ENCODE data around the gene MAGI2.

Gene MAGI2

DNA sequence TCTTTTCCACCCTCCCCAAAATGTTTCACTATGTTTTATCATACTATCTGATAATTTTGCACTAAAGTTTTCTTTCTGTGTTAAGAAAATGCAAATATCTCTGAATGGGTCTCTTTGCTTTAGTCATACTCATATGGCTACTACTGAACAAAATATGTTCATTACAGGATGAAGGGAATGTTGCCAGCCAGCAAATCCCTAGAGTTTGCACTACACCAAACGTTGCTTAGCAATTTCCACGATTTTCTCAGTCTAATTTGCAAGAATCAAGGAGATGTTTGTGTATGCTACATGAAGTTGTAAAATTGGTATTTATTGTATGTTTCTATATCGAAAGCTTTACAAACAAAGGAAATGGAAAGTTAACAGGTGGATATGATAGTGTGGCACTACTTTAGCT lies 10.6 kb upstream of the MAGI2 start:
- Histone ChIP-seq H3K4me3 (ENCODE audit: low read length in 2 of 2) (no peak overlapping the region), H2BK5ac (ENCODE audit: low read length) (no peak overlapping the region), H3K79me1 (ENCODE audit: low read depth, low read length) (no peaks in the 10 kb centered on the region), H3K9me3 (replicated peaks in 1 of 2; ENCODE audit: control insufficient read depth in 2 of 2, insufficient read depth in 1 of 2, low read depth in 1 of 2, low read length in 2 of 2) (no peaks in the 10 kb centered on the region), H2AFZ (ENCODE audit: low read length) (no peak overlapping the region), H3K27ac (replicated peaks; ENCODE audit: low read length) (no peak overlapping the region), H3K9ac (ENCODE audit: low read depth, low read length, poor library complexity) (no peak overlapping the region), H2BK120ac (ENCODE audit: low read depth, low read length) (no peak overlapping the region), H2AK5ac (ENCODE audit: low read depth, low read length) (no peak overlapping the region), H3K4me1 (ENCODE audit: control insufficient read depth in 2 of 2, insufficient read depth in 1 of 2, low read depth in 1 of 2, low read length in 2 of 2) (no peaks in the 10 kb centered on the region), H3K4ac (ENCODE audit: low read length) (no peak overlapping the region), H2BK12ac (ENCODE audit: low read length) (no peak overlapping the region), H3K4me2 (ENCODE audit: insufficient read depth, low read length, poor library complexity, severe bottlenecking) (no peak overlapping the region), H3K23ac (ENCODE audit: low read depth, low read length, poor library complexity) (no peak overlapping the region), H3K36me3 (replicated peaks in 1 of 2; ENCODE audit: control insufficient read depth in 2 of 2, insufficient read depth in 2 of 2, low read length in 2 of 2) (peaks cover 3 to 40% of the 10 kb centered on the region in 2 donors), H3K14ac (ENCODE audit: low read length) (no peak overlapping the region), H4K91ac (ENCODE audit: low read depth, low read length, poor library complexity) (no peak overlapping the region), H3K27me3 (ENCODE audit: control insufficient read depth in 3 of 3, insufficient read depth in 3 of 3, low read depth in 1 of 3, low read length in 3 of 3) (no peaks in the 10 kb centered on the region), H2BK15ac (ENCODE audit: low read length) (no peak overlapping the region), H4K8ac (ENCODE audit: low read depth, low read length) (no peak overlapping the region), H3K18ac (ENCODE audit: low read length) (no peak overlapping the region)
- DNase-seq (ENCODE audit: low spot score) = no peak
- no CpG with 5 or more reads among the region's 3 CpGs for WGBS, 2 donors (ENCODE audit: extremely low coverage in 2 of 2, insufficient read length in 2 of 2, insufficient replicate concordance in 1 of 2)

DNA sequence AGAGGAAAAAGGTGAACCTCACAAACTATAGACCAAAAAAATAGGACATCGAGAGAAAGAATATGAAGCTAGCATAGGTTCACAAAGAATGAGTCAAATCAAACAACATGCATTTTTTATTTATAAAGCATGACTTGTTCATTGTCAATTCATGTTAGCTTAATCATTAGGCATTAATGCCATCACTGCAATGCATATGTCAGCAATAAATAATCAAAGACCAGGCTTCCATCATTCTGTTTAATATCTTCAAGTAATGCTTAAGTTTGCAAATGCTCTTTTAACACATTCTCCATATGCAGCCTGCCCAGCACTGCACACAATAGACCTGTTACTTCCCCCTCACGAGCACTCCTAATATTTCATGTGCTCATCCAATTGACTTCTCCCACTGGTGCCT lies 8.9 kb upstream of the MAGI2 start:
- no peak overlapping the region for H2BK12ac ChIP-seq (ENCODE audit: low read length)
- no peak overlapping the region for H2AK5ac ChIP-seq (ENCODE audit: low read depth, low read length)
- H3K4me2 ChIP-seq (ENCODE audit: insufficient read depth, low read length, poor library complexity, severe bottlenecking) = no peak overlapping the region
- no peak overlapping the region for H4K8ac ChIP-seq (ENCODE audit: low read depth, low read length)
- H3K4ac ChIP-seq (ENCODE audit: low read length) = no peak overlapping the region
- no peak overlapping the region for H3K14ac ChIP-seq (ENCODE audit: low read length)
- H4K91ac ChIP-seq (ENCODE audit: low read depth, low read length, poor library complexity) = no peak overlapping the region
- H2BK15ac ChIP-seq (ENCODE audit: low read length) = no peak overlapping the region
- H3K27ac ChIP-seq (replicated peaks; ENCODE audit: low read length) = no peak overlapping the region
- H3K9me3 ChIP-seq (replicated peaks in 1 of 2; ENCODE audit: control insufficient read depth in 2 of 2, insufficient read depth in 1 of 2, low read depth in 1 of 2, low read length in 2 of 2) = no peaks in the 10 kb centered on the region
- no peaks in the 10 kb centered on the region for H3K79me1 ChIP-seq (ENCODE audit: low read depth, low read length)
- H3K36me3 ChIP-seq (replicated peaks in 1 of 2; ENCODE audit: control insufficient read depth in 2 of 2, insufficient read depth in 2 of 2, low read length in 2 of 2) = peaks cover 3 to 57% of the 10 kb centered on the region in 2 donors
- no peaks in the 10 kb centered on the region for H3K27me3 ChIP-seq (ENCODE audit: control insufficient read depth in 3 of 3, insufficient read depth in 3 of 3, low read depth in 1 of 3, low read length in 3 of 3)
- no peak overlapping the region for H2BK120ac ChIP-seq (ENCODE audit: low read depth, low read length)
- H2BK5ac ChIP-seq (ENCODE audit: low read length) = no peak overlapping the region
- no peak for DNase-seq (ENCODE audit: low spot score)
- no peak overlapping the region for H3K18ac ChIP-seq (ENCODE audit: low read length)
- no peak overlapping the region for H3K4me3 ChIP-seq (ENCODE audit: low read length in 2 of 2)
- no peak overlapping the region for H3K9ac ChIP-seq (ENCODE audit: low read depth, low read length, poor library complexity)
- no CpG with 5 or more reads among the region's 2 CpGs for WGBS, 2 donors (ENCODE audit: extremely low coverage in 2 of 2, insufficient read length in 2 of 2, insufficient replicate concordance in 1 of 2)
- no peaks in the 10 kb centered on the region for H3K4me1 ChIP-seq (ENCODE audit: control insufficient read depth in 2 of 2, insufficient read depth in 1 of 2, low read depth in 1 of 2, low read length in 2 of 2)
- no peak overlapping the region for H3K23ac ChIP-seq (ENCODE audit: low read depth, low read length, poor library complexity)
- no peak overlapping the region for H2AFZ ChIP-seq (ENCODE audit: low read length)

DNA sequence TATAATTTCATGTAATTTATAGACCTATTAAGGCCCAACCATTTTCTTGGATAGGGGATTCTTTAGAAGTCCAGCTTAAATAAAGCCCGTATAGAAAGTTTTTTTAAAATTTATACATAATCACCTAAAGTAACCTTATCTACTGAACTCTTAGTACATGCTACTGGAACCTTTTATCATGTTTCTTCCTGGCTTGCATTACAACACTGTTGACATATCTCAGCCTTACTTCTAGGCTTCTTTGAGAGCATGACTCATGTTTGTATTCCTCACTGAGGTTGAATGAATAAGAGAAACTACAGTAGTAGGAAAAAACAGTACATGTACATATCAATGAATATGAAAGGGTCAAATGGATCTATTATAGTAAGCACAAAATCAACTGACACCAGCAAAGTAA lies 8.2 kb upstream of the MAGI2 start:
- Histone ChIP-seq H3K4me3 (ENCODE audit: low read length in 2 of 2) (no peak overlapping the region), H2BK5ac (ENCODE audit: low read length) (no peak overlapping the region), H2BK15ac (ENCODE audit: low read length) (no peak overlapping the region), H4K8ac (ENCODE audit: low read depth, low read length) (no peak overlapping the region), H3K14ac (ENCODE audit: low read length) (no peak overlapping the region), H3K4ac (ENCODE audit: low read length) (no peak overlapping the region), H3K4me2 (ENCODE audit: insufficient read depth, low read length, poor library complexity, severe bottlenecking) (no peak overlapping the region), H2BK12ac (ENCODE audit: low read length) (no peak overlapping the region), H4K91ac (ENCODE audit: low read depth, low read length, poor library complexity) (no peak overlapping the region), H2AK5ac (ENCODE audit: low read depth, low read length) (no peak overlapping the region), H3K4me1 (ENCODE audit: control insufficient read depth in 2 of 2, insufficient read depth in 1 of 2, low read depth in 1 of 2, low read length in 2 of 2) (no peaks in the 10 kb centered on the region), H2BK120ac (ENCODE audit: low read depth, low read length) (no peak overlapping the region), H3K27ac (replicated peaks; ENCODE audit: low read length) (no peak overlapping the region), H3K18ac (ENCODE audit: low read length) (no peak overlapping the region), H3K9me3 (replicated peaks in 1 of 2; ENCODE audit: control insufficient read depth in 2 of 2, insufficient read depth in 1 of 2, low read depth in 1 of 2, low read length in 2 of 2) (no peaks in the 10 kb centered on the region), H3K36me3 (replicated peaks in 1 of 2; ENCODE audit: control insufficient read depth in 2 of 2, insufficient read depth in 2 of 2, low read length in 2 of 2) (peaks cover 3 to 63% of the 10 kb centered on the region in 2 donors), H3K27me3 (ENCODE audit: control insufficient read depth in 3 of 3, insufficient read depth in 3 of 3, low read depth in 1 of 3, low read length in 3 of 3) (no peaks in the 10 kb centered on the region), H3K79me1 (ENCODE audit: low read depth, low read length) (no peaks in the 10 kb centered on the region), H2AFZ (ENCODE audit: low read length) (no peak overlapping the region), H3K23ac (ENCODE audit: low read depth, low read length, poor library complexity) (no peak overlapping the region), H3K9ac (ENCODE audit: low read depth, low read length, poor library complexity) (no peak overlapping the region)
- DNase-seq (ENCODE audit: low spot score) = no peak
- WGBS, 2 donors (ENCODE audit: extremely low coverage in 2 of 2, insufficient read length in 2 of 2, insufficient replicate concordance in 1 of 2) = no CpG with 5 or more reads among the region's 1 CpG

DNA sequence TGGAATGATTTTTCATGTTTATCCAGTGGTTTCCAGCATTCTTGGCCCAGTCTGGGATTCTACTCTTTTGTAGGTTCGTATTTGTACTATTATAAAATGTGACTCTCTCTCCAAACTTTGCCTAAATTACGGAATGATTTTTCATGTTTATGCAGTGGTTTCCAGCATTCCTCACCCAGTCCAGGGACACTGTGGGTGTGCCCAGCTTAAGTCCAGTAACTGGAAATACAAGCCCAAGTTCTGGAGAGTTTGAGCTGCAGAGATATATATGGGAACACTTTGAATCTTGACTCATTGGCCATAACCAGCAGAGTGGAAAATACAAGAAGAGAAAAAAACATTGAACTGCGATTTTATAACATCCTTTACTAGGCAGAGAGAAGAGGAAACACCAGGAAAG lies 5.9 kb upstream of the MAGI2 start:
- H3K14ac ChIP-seq (ENCODE audit: low read length) = no peak overlapping the region
- H4K91ac ChIP-seq (ENCODE audit: low read depth, low read length, poor library complexity) = no peak overlapping the region
- DNase-seq (ENCODE audit: low spot score) = no peak
- no peak overlapping the region for H2AK5ac ChIP-seq (ENCODE audit: low read depth, low read length)
- H2AFZ ChIP-seq (ENCODE audit: low read length) = no peak overlapping the region
- no peak overlapping the region for H4K8ac ChIP-seq (ENCODE audit: low read depth, low read length)
- no peak overlapping the region for H3K23ac ChIP-seq (ENCODE audit: low read depth, low read length, poor library complexity)
- peaks cover 0 to 2% of the 10 kb centered on the region in 2 donors for H3K4me1 ChIP-seq (ENCODE audit: control insufficient read depth in 2 of 2, insufficient read depth in 1 of 2, low read depth in 1 of 2, low read length in 2 of 2)
- no peak overlapping the region for H3K27ac ChIP-seq (replicated peaks; ENCODE audit: low read length)
- H2BK15ac ChIP-seq (ENCODE audit: low read length) = no peak overlapping the region
- H3K4ac ChIP-seq (ENCODE audit: low read length) = no peak overlapping the region
- H3K9me3 ChIP-seq (replicated peaks in 1 of 2; ENCODE audit: control insufficient read depth in 2 of 2, insufficient read depth in 1 of 2, low read depth in 1 of 2, low read length in 2 of 2) = no peaks in the 10 kb centered on the region
- no peak overlapping the region for H2BK5ac ChIP-seq (ENCODE audit: low read length)
- no peak overlapping the region for H2BK120ac ChIP-seq (ENCODE audit: low read depth, low read length)
- no peak overlapping the region for H3K4me3 ChIP-seq (ENCODE audit: low read length in 2 of 2)
- no peaks in the 10 kb centered on the region for H3K79me1 ChIP-seq (ENCODE audit: low read depth, low read length)
- no peak overlapping the region for H3K18ac ChIP-seq (ENCODE audit: low read length)
- H3K27me3 ChIP-seq (ENCODE audit: control insufficient read depth in 3 of 3, insufficient read depth in 3 of 3, low read depth in 1 of 3, low read length in 3 of 3) = no peaks in the 10 kb centered on the region
- no CpG with 5 or more reads among the region's 3 CpGs for WGBS, 2 donors (ENCODE audit: extremely low coverage in 2 of 2, insufficient read length in 2 of 2, insufficient replicate concordance in 1 of 2)
- H3K36me3 ChIP-seq (replicated peaks in 1 of 2; ENCODE audit: control insufficient read depth in 2 of 2, insufficient read depth in 2 of 2, low read length in 2 of 2) = peaks cover 3 to 70% of the 10 kb centered on the region in 2 donors
- H3K4me2 ChIP-seq (ENCODE audit: insufficient read depth, low read length, poor library complexity, severe bottlenecking) = no peak overlapping the region
- H2BK12ac ChIP-seq (ENCODE audit: low read length) = no peak overlapping the region
- H3K9ac ChIP-seq (ENCODE audit: low read depth, low read length, poor library complexity) = no peak overlapping the region

Data from neuronal stem cell (in vitro differentiated cells).